Activated CD4-positive, alpha-beta T cell treated with anti-CD3 and anti-CD28 coated beads, Interleukin-2, amount 50 U/mL, for 4 hours (primary cell): Measurements from ENCODE around the gene LRRC3B.

ENCODE experiments used
- DNase-seq, 2 experiments: peaks; one replicate each; pipeline ENCODE4 v3.0.0-alpha.2; 2020

The LRRC3B gene

DNA sequence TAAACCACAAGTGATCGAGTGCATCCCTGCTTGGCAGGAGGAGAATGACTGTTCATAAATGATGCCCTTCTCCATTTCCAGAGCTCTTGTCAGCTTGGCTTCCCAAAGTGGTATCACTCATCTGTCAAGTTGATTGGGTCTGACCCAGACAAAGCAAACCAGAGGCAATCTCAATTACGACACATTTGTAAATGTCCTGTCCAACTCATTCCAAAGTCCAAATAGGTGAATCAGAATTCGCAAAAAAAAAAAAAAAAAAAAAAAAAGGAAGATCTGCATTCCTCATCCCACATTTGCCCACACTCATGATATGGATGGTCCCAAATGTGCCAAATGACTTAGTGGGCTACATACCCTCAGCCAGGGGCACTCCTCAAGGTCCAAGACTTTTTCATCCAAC lies 91.9 kb downstream of the LRRC3B start:
- DNase-seq: no peak

DNA sequence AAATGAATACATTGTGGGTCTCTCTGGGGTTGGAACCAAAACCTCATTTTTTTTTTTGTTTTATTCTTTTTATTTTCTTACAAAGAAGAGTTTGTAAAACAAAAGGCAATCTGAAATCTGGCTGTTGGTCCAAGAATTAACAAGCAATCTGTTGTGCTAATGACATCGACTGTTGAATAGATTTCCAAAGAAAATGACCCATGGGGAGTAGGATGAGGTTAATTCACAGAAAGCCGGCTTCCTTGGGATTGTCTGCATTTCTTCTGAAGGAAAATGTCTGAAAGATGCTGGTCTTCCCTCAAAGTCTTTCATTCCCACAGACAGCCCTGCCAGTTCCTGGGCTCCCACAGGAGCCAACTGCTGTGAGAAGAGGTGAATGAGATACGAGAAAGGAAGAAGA lies 92.9 kb downstream of the LRRC3B start:
- DNase-seq: no peak

DNA sequence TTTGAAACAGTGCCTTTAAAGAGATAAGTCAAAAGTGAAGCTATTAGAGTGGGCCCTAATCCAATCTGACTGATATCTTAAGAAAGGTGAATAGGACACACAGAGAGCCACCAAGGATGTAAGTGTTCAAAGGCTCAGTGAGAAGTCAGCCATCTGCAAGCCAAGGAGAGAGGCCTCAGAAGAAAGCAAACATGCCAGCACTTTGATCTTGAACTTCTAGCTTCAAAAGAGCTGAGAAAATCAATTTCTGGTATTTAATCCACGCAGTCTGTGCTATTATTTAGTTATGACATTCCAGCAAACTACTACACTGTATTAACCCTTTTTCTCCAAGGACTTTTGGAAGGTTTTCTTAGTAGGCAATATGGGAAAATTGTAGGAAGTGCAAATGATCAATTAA lies 95.7 kb downstream of the LRRC3B start:
- no peak for DNase-seq

DNA sequence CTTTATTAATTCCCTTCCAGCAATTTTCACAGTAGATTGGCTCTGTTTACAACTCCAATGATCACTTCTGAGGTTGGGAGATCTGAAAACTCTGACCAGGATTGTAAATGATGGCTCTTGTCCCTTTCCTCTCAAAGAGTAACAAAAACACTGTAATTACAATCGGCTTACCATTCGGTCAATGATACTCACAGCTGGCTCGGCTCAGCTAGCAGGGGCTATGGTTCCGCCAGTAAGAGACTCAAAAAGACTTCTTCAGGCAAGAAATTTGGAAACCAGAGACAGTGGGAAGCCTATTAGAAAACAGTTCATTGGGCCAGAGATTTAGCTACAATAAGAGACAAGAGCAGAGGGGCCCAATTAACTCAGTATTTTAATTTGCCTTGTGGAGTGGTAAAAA lies 96.6 kb downstream of the LRRC3B start:
- DNase-seq: no peak

DNA sequence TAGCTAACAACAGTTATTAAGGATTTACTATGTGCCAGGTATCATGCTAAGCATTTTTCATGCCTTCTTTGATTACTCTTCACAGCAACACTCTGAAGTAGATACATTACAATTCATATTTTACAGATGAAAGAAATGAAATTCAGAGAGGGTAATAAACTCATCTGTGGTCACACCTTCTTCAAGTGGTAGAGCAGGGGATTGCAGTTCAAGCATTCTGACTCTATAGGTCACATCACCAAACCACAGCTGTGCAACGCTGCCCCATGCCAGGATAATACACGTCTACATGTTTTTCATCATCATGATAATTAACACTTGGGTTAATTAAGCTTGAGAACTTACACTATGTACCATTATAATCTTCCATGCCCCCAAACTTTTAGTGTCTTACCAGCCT lies 98.5 kb downstream of the LRRC3B start:
- no peak for DNase-seq

DNA sequence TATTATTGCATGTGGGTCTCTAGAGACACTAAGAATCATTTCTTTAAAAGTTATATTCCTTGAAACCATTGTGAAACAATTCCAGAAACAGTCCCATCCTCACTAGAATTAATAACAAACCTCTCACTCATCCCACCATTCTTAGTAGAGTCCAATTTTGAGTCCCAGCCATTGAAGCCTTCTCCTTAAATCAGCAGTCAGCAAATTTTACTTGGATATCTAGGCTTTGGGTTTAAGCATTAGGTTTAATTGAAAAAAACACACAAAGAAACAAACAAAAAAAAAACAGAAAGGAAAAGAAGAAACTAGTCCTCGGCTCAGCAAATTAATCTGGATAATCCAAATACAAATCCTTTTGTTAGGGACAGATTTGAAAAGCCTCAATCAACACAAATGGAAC lies 109.3 kb downstream of the LRRC3B start:
- no peak for DNase-seq

DNA sequence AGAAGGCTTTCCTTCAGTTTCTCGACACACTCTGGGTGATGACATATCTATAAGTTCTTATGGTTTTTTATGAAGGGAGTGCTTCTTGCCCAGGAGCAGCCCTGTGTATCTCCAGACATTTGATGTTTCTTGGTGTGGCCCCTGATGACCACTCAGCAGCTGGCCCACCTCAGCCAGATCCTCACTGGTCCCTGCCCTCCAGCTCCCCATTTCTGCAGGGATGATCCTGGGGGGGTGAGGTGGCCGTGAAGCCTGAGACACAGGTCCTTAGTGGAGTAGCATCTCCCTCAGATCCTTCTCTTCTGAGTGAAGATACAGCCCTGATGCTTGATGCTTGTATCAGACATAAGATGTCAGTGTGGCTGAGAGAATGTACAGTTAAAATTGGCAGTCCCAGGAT lies 127.7 kb downstream of the LRRC3B start:
- DNase-seq: no peak

DNA sequence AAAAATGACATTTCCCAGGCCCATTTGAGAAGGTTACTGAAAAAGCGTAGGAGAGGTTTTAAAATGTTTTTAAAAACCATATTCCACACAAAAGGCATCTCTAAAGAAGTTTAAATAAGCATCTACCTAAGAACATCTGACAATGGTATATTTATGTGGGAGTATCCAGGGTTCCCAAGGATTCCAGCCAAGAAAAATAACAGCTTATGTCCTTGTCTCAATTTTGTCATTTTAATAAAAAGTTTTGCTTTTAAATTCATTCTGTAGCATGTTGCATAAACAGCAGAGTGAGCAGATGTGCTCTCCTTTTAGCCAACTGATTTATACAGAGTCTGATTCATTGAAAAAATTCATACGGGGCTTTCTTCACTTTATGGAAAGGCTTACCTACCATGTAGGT lies 129.9 kb downstream of the LRRC3B start:
- DNase-seq: no peak

DNA sequence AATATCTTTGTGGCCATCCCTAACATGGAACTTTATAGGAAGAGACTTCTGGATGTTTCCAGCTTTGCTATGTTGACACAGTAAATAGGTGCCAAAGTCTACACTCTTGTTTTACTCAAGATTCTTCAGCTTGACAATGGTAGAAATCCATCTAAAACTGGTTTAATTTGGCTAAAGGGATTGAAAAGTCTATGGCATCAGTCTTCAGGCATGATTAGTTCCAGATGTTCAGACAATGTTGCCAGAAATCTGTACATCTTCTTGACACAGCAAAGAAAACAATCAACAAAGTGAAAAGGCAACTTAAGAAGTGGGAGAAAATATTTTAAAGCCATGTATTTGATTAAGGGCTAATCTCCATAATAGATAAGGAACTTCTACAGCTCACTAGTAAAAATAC lies 130.5 kb downstream of the LRRC3B start:
- no peak for DNase-seq

DNA sequence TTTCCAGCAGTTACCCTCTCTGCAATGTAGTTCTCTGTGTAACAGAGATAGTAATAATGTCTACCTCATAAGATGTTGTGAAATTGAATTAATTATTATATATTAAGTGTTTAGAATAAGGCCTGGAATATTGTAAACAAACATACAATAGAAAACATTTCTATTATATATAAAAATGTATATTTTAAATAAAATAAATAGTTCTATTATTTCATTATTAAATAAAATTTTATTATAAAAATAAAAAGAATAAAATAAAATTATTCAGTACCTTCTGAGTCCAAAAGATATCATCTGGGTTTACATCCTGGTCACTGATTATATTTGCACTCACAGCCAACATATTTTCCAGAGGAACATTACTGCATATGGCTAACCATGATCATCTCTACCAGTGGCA lies 135.4 kb downstream of the LRRC3B start:
- no peak for DNase-seq
